Dermis microvascular lymphatic vessel endothelial cell (primary cell): ENCODE measurements around the gene CD300A. TPM values are rescaled to one million over a fixed set of nuclear protein-coding genes. Genes with fewer than 3 reads are reported as not detected.
A peak's percentile ranks its signal among the peaks of the same experiment; 100 is the strongest.

Experiments used
- DNase-seq, 2 donors: peaks; one replicate each; pipeline versions ENCODE4 v3.0.0 to v3.0.0-alpha.2; 2010; ENCODE audit warnings: low read depth in 2 of 2
- total RNA-seq: library from RNA; depleted of rRNA; stranded (reverse); fragments of >200 nt; gene quantifications from 2 replicates; pipeline ENCODE4 v1.2.1, GENCODE V29; 2014

CD300A gene
- not detected in 2 replicates for total RNA-seq

- DNase-seq = no peak
These were observed at the start of gene CD300A for GRCh38 chr17:74466111-74466827. Gene CD300A, plus strand, starts transcription at chr17:74466634. Its CDS starts 70 bp downstream, at chr17:74466704.

GRCh38 chr17:74417178-74418045 lies 49.0 kb upstream of the CD300A start:
- no peak for DNase-seq

- DNase-seq = no peak
These were observed 46.5 kb upstream of the CD300A start for GRCh38 chr17:74419928-74420411.

- DNase-seq = no peak
These were observed 42.3 kb upstream of the CD300A start for GRCh38 chr17:74424117-74424516.

- DNase-seq = no peak
These were observed 41.8 kb upstream of the CD300A start for GRCh38 chr17:74424657-74425056.

GRCh38 chr17:74426551-74427047 lies 39.8 kb upstream of the CD300A start:
- no peak for DNase-seq

- no peak for DNase-seq
These were observed 39.2 kb upstream of the CD300A start for GRCh38 chr17:74427048-74427762.

- no peak for DNase-seq
These were observed 38.7 kb upstream of the CD300A start for GRCh38 chr17:74427763-74428153.

GRCh38 chr17:74429604-74430384 lies 36.6 kb upstream of the CD300A start:
- DNase-seq = no peak

- no peak for DNase-seq
These were observed 36.1 kb upstream of the CD300A start for GRCh38 chr17:74430385-74430705.

GRCh38 chr17:74430706-74431567 lies 35.5 kb upstream of the CD300A start:
- no peak for DNase-seq

- DNase-seq = no peak
These were observed 34.6 kb upstream of the CD300A start, which contains the start of gene GPRC5C for GRCh38 chr17:74431568-74432423. Gene GPRC5C, plus strand, starts transcription at chr17:74432088. Its CDS starts 7,689 bp downstream, at chr17:74439777.

GRCh38 chr17:74432424-74432690 lies 34.1 kb upstream of the CD300A start:
- DNase-seq = no peak

GRCh38 chr17:74432766-74433391 lies 33.6 kb upstream of the CD300A start:
- DNase-seq = no peak

GRCh38 chr17:74433421-74434121 lies 32.9 kb upstream of the CD300A start:
- DNase-seq = no peak

GRCh38 chr17:74435775-74436359 lies 30.6 kb upstream of the CD300A start:
- DNase-seq = no peak

GRCh38 chr17:74437702-74438101 lies 28.7 kb upstream of the CD300A start:
- peak in 1 of 2 donors; percentile 22 for DNase-seq
